ENCODE measurements around the gene COG3.
"Not testable (repeated sequence)": the region's sequence is repeated elsewhere in the genome, so short reads cannot be mapped to it uniquely, and the experiment has no call there.

COG3 gene

GRCh38 chr13:45464687-45465453, at the start of gene COG3:
Gene COG3, plus strand, starts transcription at chr13:45464939. Its CDS starts 98 bp downstream, at chr13:45465037.
- DNase-seq = peak; percentile 97 to 99

- DNase-seq = no peak
These were observed 49.6 kb upstream of the COG3 start for GRCh38 chr13:45415112-45415511.

- DNase-seq = no peak
These were observed 48.1 kb upstream of the COG3 start for GRCh38 chr13:45416516-45417128.

GRCh38 chr13:45417790-45418534, 46.8 kb upstream of the COG3 start, which contains the start of gene SLC25A30:
Gene SLC25A30, minus strand, starts transcription at chr13:45418373. Its CDS starts 6,948 bp downstream, at chr13:45411425.
- peak; percentile 87 to 93 for DNase-seq

GRCh38 chr13:45419389-45419788, 45.4 kb upstream of the COG3 start:
- not testable (repeated sequence) for DNase-seq

GRCh38 chr13:45419945-45420344, 44.8 kb upstream of the COG3 start:
- no peak for DNase-seq

GRCh38 chr13:45422731-45423292, 41.9 kb upstream of the COG3 start:
- DNase-seq = no peak

- DNase-seq = not testable (repeated sequence)
These were observed 38.5 kb upstream of the COG3 start for GRCh38 chr13:45426056-45426841.

- no peak for DNase-seq
These were observed 31.9 kb upstream of the COG3 start for GRCh38 chr13:45432737-45433380.

GRCh38 chr13:45433381-45433790, 31.4 kb upstream of the COG3 start:
- DNase-seq = no peak

GRCh38 chr13:45434556-45435371, 30.0 kb upstream of the COG3 start:
- no peak for DNase-seq

- no peak for DNase-seq
These were observed 28.4 kb upstream of the COG3 start for GRCh38 chr13:45436332-45436731.

GRCh38 chr13:45436953-45437352, 27.8 kb upstream of the COG3 start:
- no peak for DNase-seq

GRCh38 chr13:45437947-45438346, 26.8 kb upstream of the COG3 start:
- DNase-seq = no peak

- DNase-seq = no peak
These were observed 25.7 kb upstream of the COG3 start for GRCh38 chr13:45439008-45439407.

- no peak for DNase-seq
These were observed 24.8 kb upstream of the COG3 start for GRCh38 chr13:45439781-45440462.

GRCh38 chr13:45441633-45442032, 23.1 kb upstream of the COG3 start:
- peak in 1 of 2 experiments; percentile 9 for DNase-seq

- DNase-seq = no peak
These were observed 19.7 kb upstream of the COG3 start for GRCh38 chr13:45445053-45445452.

GRCh38 chr13:45446181-45446580, 18.6 kb upstream of the COG3 start:
- DNase-seq = no peak

- DNase-seq = no peak
These were observed 17.6 kb upstream of the COG3 start for GRCh38 chr13:45447050-45447661.
